HG03097 (cell line): Measurements from ENCODE around the gene KRTAP4-11.
"Not testable (repeated sequence)": the region's sequence is repeated elsewhere in the genome, so short reads cannot be mapped to it uniquely, and the experiment has no call there.

Experiments
- ATAC-seq: cut with Tn5 transposase; IDR thresholded peaks from one replicate; pipeline ENCODE4 v1.9.1; 2021; ENCODE audit not compliant: unreplicated experiment, low FRiP score

The KRTAP4-11 gene

GRCh38 chr17:41125064-41125463 lies 6.9 kb upstream of the KRTAP4-11 start:
- no peak for ATAC-seq

- not testable (repeated sequence) for ATAC-seq
These were observed 5.8 kb upstream of the KRTAP4-11 start, which contains the start of gene KRTAP4-12 for GRCh38 chr17:41123991-41124371. Gene KRTAP4-12, minus strand, starts transcription at chr17:41124182. Its CDS starts 60 bp downstream, at chr17:41124122.

DNA sequence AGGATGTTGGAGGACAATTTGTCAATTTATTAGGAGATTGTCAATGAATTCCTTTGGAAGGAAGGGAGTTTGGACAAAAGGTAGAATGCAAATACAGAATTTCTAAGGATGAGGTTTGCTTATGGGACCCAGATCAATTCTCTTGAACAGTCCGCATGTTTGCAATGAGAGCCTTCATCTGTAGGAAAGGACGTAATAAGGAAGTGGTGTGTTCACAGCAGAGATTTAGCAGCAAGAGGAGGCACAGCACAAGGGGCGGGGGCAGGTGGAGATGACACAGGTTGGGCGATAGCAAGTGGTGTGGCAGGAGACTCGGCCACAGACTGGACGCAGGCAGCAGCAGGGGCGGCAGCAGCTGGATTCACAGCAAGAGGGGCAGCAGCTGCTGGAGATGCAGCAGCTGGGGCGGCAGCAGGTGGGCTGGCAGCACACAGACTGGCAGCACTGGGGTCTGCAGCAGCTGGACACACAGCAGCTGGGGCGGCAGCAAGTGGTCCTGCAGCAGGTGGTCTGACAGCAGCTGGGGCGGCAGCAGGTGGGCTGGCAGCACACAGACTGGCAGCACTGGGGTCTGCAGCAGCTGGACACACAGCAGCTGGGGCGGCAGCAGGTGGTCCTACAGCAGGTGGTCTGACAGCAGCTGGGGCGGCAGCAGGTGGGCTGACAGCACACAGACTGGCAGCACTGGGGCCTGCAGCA lies 5.3 kb upstream of the KRTAP4-11 start:
- not testable (repeated sequence) for ATAC-seq

- no peak for ATAC-seq
These were observed 3.6 kb upstream of the KRTAP4-11 start for GRCh38 chr17:41121742-41122141.

DNA sequence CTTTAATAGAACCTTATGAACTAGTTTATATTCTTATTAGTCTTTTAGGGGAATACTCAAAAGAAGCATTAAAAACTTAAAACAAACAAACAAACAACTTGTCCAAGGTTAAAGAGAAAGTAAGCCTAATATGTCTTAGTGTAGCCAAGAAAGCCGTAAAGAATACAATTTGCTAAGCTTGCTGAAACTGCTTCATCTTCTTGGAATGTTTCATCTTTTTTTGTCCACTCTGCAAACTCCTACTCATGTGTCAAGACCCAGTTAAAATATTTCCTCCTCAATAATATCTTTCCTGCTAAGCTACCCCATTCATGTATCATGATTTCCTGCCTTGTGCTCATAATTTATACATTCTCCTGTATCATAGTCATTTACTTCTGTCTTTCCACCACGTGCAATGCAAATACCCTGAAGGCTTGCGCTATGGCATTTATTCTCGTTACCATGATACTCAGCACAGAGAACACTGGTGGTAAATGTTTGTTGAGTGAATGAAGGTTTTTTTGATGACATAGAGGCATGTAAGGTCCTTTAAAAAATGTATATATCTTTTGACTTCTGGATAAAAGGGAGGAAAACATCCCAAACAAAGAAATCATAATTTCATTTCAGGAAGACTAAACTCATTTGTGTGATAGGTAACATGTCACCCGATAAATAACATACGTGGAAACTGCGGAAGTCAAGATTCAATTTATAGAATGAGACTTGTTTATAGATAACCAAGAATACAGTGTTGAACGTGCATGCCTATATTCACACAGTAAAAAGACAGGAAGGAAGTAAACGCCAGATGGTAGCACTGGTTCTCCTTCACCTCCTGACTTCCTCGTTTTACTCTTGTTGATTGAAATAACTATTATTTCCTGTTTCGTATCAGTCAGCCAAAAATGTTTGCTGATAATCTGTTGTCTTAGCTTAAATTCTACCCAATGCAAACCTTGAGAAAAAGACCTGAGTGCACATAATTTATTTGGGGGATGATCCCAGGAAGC lies 1.8 kb upstream of the KRTAP4-11 start:
- not testable (repeated sequence) for ATAC-seq

- ATAC-seq, result no peak
These were observed 548 bp upstream of the KRTAP4-11 start for GRCh38 chr17:41118721-41119120.

DNA sequence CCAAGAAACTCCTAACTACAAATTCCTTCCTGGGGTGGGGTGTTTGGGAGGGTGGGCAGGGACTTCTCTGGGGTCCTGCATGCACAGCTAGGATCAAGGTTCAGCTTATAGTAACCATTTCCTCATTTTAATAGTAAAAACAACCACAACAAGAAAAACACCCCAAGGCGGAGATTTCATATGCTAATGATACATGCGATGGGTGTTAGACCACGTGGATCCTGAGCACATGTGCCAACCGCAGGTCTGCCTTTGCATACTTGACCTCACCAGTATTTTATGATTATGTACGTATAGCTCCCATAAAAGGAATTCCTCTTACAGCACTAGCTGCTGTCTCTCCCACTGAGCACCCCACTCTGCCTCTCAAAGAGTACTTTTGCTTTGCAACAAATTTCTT lies 1.9 kb downstream of the KRTAP4-11 start:
- no peak for ATAC-seq

GRCh38 chr17:41111151-41111885 lies 6.9 kb downstream of the KRTAP4-11 start:
- no peak for ATAC-seq

DNA sequence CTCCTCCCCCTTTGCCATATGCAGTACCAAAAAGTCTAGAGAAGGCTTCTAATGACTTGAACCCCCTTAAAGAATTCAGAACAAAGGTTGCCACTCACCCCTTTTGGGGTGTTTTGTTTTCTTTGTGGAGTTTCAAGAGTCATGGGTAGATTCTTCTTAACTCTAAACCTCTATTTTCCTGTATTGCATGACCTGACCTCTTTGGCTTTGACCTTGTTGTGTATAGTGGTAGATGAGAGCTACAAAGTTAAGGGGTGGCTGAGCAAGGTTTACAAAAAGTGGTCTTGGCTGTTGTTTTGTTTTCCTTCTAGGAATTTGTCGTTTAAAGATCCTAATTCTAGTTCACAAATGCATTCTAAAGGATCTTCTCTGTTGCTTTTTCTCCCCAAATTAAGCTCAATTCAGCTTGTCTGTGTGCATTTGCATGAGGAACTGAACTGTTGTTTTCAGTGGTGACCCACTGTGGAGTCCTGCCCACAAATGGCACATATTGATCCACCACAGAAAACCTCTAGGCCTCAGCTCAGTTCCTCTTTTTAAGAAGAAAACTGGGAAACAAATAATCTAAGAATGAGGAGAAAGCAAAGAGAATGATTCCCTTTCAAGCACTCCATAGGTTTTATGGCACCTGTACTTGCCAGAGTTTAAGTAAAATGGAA lies 9.3 kb downstream of the KRTAP4-11 start:
- not testable (repeated sequence) for ATAC-seq

GRCh38 chr17:41107941-41108450 lies 10.2 kb downstream of the KRTAP4-11 start:
- ATAC-seq, result no peak

GRCh38 chr17:41105347-41105746 lies 12.8 kb downstream of the KRTAP4-11 start, which contains the start of gene KRTAP4-9:
Gene KRTAP4-9, plus strand, starts transcription at chr17:41105389. Its CDS starts 0 bp downstream, at chr17:41105389.
- not testable (repeated sequence) for ATAC-seq

GRCh38 chr17:41104386-41105038 lies 13.7 kb downstream of the KRTAP4-11 start:
- ATAC-seq, result not testable (repeated sequence)

DNA sequence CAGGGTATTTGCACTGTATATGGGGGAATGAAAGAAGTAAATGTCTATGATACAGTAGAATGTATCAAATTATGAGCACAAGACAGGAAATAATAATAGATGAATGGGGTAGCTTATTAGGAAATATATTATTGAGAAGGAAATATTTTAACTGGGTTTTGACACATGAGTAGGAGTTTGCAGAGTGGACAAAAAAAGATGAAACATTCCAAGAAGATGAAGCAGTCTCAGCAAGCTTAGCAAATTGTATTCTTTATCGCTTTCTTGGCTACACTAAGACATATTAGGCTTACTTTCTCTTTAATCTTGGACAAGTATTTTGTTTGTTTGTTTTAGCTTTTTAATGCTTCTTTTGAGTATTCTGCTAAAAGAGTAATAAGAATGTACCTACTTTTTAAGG lies 14.3 kb downstream of the KRTAP4-11 start:
- no peak for ATAC-seq

DNA sequence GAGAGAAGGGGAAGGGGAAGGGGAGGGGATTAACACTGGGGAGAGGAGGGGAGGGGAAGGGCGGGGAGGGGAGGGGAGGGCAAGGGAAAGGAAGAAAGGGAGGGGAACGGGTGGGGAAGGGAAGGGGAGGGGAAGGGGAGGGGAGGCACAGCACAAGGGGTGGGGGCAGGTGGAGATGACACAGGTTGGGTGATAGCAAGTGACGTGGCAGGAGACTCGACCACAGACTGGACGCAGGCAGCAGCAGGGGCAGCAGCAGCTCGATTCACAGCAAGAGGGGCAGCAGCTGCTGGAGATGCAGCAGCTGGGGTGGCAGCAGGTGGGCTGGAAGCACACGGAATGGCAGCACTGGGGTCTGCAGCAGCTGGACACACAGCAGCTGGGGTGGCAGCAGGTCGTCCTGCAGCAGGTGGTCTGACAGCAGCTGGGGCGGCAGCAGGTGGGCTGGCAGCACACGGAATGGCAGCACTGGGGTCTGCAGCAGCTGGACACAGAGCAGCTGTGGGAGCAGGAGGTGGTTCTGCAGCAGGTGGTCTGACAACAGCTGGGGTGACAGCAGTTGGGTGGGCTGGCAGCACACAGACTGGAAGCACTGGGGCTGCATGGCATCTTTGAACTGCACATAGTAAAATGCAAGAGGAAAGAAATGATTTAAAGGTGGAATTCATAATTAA lies 16.4 kb downstream of the KRTAP4-11 start, which contains the start of gene KRTAP4-16:
Gene KRTAP4-16, minus strand, starts transcription at position 624 of the 674 bp plus-strand sequence. Its CDS starts 0 bp downstream, at position 624.
- no peak for ATAC-seq

- not testable (repeated sequence) for ATAC-seq
These were observed 18.3 kb downstream of the KRTAP4-11 start for GRCh38 chr17:41099682-41100480.

DNA sequence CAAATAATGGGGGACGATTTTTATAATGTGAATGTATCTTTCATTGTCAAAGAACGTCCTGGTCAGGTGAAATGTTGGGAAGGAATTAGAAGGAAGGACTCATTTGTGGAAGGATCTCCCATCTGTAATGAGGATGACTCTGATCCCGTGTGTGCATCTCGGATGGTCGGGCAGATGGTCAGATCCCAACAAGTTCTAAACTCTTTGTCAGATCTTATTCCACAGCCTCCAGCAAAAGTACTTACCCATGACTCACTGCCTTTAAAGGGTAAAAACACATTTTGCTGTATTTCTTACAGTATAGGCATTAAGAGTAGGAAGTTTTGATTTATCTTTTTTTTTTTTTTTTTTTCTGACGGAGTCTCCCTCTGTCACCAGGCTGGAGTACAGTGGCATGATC lies 19.7 kb downstream of the KRTAP4-11 start:
- ATAC-seq, result no peak

GRCh38 chr17:41098042-41098441 lies 20.1 kb downstream of the KRTAP4-11 start, which contains the start of gene KRTAP4-8:
Gene KRTAP4-8, minus strand, starts transcription at chr17:41098142. Its CDS starts 58 bp downstream, at chr17:41098084.
- no peak for ATAC-seq

GRCh38 chr17:41096055-41096454 lies 22.1 kb downstream of the KRTAP4-11 start:
- no peak for ATAC-seq
